Activated T-cell treated with anti-CD3 and anti-CD28 coated beads, Interleukin-2, amount 50 U/mL, for 72 hours (primary cell): ENCODE measurements around the gene PLCG1. TPM values are rescaled to one million over a fixed set of nuclear protein-coding genes. Genes with fewer than 3 reads are reported as not detected.

ENCODE experiments used
- ATAC-seq, 2 donors: fragments of 150-1000 bp; cut with Tn5 transposase; replicated peaks in 1 of 2; 2 replicates each; pipeline ENCODE4 v1.10.0; 2021; ENCODE audit warnings: moderate library complexity in 2 of 2, mild to moderate bottlenecking in 1 of 2
- DNase-seq, 2 donors: peaks; one replicate each; pipeline ENCODE4 v3.0.0; 2021 to 2022; ENCODE audit warnings: mixed read lengths in 1 of 2
- H3K27ac Mint-ChIP-seq: one replicate; pipeline ENCODE4 v1.8.0; 2022; ENCODE audit warnings: mild to moderate bottlenecking, moderate library complexity, mixed read lengths
- H3K27me3 Mint-ChIP-seq: one replicate; pipeline ENCODE4 v1.8.0; 2022; ENCODE audit warnings: low read depth, mixed read lengths
- H3K36me3 Mint-ChIP-seq, 2 donors: one replicate each; pipeline ENCODE4 v1.8.0; 2022; ENCODE audit warnings: mixed read lengths in 2 of 2, mild to moderate bottlenecking in 1 of 2; ENCODE audit not compliant: insufficient read depth in 2 of 2
- H3K4me1 Mint-ChIP-seq: one replicate; pipeline ENCODE4 v1.8.0; 2022; ENCODE audit warnings: low read depth, mixed read lengths
- H3K4me3 Mint-ChIP-seq, 2 donors: one replicate each; pipeline ENCODE4 v1.8.0; 2022; ENCODE audit warnings: mild to moderate bottlenecking in 2 of 2, mixed read lengths in 2 of 2, moderate library complexity in 2 of 2
- H3K9me3 Mint-ChIP-seq, 2 donors: one replicate each; pipeline ENCODE4 v1.8.0; 2022; ENCODE audit warnings: mixed read lengths in 2 of 2
- total RNA-seq, 2 donors: library from RNA; stranded (reverse); gene quantifications; one replicate each; pipeline ENCODE4 v1.2.3, GENCODE V29; 2022

PLCG1 gene
- total RNA-seq, 2 donors from 2014 or later: 177 to 221 TPM

DNA sequence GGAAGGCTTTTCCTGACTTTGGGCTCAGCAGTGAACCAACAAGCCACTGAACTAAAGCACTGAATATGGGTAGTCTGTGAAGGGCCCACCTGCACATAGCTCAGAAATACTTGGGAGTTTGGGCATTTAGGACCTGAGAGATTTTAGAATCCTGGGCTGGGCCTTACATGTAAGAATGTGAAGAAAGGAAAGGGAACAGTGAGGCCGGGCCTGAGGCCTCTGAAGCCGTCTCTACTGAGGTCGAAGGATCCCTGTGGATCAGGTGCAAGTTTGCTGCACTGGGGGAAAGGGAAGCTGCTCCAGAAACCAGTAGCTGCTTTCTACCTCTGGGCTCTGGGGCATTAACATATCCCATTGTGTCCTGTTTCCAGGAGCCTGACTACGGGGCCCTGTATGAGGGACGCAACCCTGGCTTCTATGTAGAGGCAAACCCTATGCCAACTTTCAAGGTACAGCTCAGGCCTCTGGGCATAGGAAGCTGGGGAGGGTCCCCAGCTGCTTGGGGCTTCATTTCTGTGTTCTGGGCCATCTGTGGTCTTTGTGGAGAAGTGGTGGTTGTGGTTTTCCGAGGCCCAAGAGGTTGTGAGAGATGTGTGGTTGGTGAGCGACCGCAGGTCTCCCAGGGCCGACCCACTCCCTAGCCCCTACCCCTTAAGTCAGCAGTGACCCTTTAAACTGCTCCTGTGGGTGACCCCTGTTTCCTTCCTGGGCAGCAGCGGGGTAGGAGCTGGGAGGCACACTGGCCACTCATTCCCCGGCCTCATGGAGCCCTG, 30.3 kb downstream of the PLCG1 start:
- Mint-ChIP-seq H3K4me3 (no peak overlapping the region), H3K36me3 (peaks cover 22 to 47% of the 10 kb centered on the region in 2 donors), H3K27ac (peak overlapping the region; percentile 16), H3K4me1 (peaks cover 41% of the 10 kb centered on the region), H3K27me3 (no peaks in the 10 kb centered on the region), H3K9me3 (no peaks in the 10 kb centered on the region)
- ATAC-seq: peak in 1 of 2 donors; percentile 26
- DNase-seq: no peak

DNA sequence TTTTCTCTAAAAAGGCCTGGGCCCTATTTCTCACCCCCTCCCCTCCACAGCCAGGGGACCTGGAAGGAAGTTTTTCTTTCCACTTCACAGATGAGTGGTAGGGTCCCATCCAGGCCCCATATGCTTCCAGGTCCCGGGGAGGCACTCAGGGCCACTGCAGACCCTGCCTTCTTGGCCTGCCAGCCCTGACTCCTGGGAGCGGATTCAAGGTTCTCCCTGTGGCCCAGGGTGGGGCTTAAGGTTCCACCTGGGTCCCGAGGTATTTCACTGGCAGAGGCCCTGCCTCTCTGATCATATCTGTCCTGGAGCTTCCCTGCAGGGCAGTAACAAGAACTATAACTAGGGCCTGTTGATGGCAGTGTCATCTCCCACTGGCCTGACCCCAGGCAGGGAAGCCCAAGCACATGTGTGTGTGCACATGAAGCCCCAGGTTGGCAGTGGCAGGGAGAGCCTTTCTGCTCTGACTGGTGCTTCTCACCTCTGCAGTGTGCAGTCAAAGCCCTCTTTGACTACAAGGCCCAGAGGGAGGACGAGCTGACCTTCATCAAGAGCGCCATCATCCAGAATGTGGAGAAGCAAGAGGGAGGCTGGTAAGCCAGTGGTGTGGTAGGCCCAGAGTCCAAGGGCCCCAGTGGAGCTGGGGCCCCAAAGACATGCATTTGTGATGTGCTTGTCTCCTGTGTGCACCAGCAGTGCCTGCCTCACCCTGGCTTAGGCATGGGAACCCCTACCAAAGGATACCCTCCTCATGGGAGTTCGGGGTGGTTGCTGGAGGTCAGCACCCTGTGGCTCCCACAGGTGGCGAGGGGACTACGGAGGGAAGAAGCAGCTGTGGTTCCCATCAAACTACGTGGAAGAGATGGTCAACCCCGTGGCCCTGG, 31.2 kb downstream of the PLCG1 start:
- H3K4me1 Mint-ChIP-seq: peaks cover 40% of the 10 kb centered on the region
- peaks cover 20 to 43% of the 10 kb centered on the region in 2 donors for H3K36me3 Mint-ChIP-seq

DNA sequence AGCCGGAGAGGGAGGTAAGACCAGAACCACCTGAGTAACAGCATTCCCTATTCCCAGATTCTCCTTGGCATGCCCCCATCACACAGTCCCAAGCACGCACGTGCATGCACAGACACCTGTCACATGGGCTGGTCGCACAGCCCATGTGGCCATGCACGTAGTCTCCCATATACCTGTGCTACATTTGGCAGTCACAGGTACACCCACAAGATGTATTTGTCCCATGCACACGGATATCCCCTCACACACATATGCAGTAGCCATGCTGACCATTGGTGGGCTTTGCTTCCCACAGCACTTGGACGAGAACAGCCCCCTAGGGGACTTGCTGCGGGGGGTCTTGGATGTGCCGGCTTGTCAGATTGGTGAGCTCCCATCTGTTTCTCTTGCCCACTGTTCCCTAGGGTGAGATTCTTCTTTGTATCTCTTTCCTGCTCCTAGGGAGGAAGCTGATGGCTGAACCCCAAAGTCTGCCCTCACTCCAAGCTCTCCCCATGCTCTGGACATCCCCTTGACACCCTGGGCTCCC, 31.9 kb downstream of the PLCG1 start:
- peaks cover 33% of the 10 kb centered on the region for H3K4me1 Mint-ChIP-seq
- ATAC-seq (no peak), DNase-seq (no peak)
- H3K27ac Mint-ChIP-seq: no peak overlapping the region
- H3K9me3 Mint-ChIP-seq: no peaks in the 10 kb centered on the region
- no peak overlapping the region for H3K4me3 Mint-ChIP-seq
- H3K36me3 Mint-ChIP-seq: peaks cover 16 to 39% of the 10 kb centered on the region in 2 donors
- no peaks in the 10 kb centered on the region for H3K27me3 Mint-ChIP-seq

More for the DNA sequence above, 31.2 kb downstream of the PLCG1 start:
- no peak for DNase-seq
- H3K4me3 Mint-ChIP-seq: no peak overlapping the region
- no peaks in the 10 kb centered on the region for H3K9me3 Mint-ChIP-seq
- H3K27me3 Mint-ChIP-seq: no peaks in the 10 kb centered on the region
- no peak overlapping the region for H3K27ac Mint-ChIP-seq
- no peak for ATAC-seq

DNA sequence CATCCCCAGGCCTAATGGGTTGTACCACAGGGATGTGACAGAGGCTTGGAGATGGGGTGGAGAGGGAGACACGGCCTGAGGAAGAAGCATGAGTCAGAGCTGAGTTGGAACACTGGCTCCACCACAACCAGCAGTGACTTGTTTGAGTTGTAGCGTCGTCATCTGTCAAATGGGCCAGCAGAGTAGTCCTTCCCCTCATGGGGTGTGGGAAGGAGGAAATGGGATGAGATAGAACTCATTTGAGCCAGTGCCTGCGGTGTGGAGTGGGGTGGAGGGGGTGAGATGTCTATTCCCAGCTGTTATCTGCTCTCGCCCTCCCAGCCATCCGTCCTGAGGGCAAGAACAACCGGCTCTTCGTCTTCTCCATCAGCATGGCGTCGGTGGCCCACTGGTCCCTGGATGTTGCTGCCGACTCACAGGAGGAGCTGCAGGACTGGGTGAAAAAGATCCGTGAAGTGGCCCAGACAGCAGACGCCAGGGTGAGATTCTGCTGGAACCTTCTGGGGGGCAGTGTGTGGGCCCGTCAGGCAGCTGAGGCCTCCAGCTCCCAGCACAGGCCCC, 32.5 kb downstream of the PLCG1 start:
- no peak overlapping the region for H3K27ac Mint-ChIP-seq
- H3K9me3 Mint-ChIP-seq: no peaks in the 10 kb centered on the region
- H3K4me3 Mint-ChIP-seq: no peak overlapping the region
- no peaks in the 10 kb centered on the region for H3K27me3 Mint-ChIP-seq
- DNase-seq (no peak), ATAC-seq (no peak)
- peaks cover 13 to 35% of the 10 kb centered on the region in 2 donors for H3K36me3 Mint-ChIP-seq
- H3K4me1 Mint-ChIP-seq: peaks cover 29% of the 10 kb centered on the region

DNA sequence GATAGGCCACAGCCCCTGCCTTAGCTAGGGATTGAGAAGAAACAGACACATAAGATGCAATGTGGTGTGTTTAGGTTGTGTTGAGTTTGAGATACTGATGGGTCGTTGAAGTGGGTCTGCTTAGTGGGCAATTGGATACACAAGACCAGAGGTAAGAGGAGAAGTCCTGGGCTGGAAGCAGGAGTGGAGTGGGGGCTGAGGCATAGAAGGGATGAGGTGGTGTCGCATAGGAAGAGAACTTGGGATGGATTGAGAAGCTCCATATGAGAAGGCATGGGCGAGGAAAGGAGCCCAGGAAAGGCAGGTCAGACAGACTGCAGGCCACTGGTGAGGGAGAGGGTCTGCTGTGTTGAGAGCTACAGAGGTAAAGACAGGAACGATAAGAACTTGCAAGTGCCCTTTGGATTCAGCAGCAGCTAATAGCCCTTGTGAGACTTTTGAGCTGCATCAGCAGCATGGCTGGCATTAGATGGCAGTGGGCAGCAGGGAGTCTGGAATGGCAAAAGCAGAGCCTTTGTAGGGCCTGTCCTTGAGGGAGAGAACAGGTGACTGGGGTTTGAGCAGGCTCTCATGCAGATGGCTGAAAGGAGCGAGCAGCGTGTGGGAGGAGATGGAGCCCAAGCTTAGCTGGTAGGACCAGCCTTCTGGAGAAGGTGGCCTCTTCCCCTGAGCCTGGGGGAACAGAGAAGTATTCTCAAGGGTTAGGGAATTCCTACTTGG, 33.2 kb downstream of the PLCG1 start:
- ATAC-seq (no peak), DNase-seq (no peak)
- no peak overlapping the region for H3K4me3 Mint-ChIP-seq
- H3K9me3 Mint-ChIP-seq: no peaks in the 10 kb centered on the region
- H3K27me3 Mint-ChIP-seq: no peaks in the 10 kb centered on the region
- H3K36me3 Mint-ChIP-seq: peaks cover 13 to 30% of the 10 kb centered on the region in 2 donors
- H3K4me1 Mint-ChIP-seq: peaks cover 26% of the 10 kb centered on the region
- peak overlapping the region; percentile 2 for H3K27ac Mint-ChIP-seq

DNA sequence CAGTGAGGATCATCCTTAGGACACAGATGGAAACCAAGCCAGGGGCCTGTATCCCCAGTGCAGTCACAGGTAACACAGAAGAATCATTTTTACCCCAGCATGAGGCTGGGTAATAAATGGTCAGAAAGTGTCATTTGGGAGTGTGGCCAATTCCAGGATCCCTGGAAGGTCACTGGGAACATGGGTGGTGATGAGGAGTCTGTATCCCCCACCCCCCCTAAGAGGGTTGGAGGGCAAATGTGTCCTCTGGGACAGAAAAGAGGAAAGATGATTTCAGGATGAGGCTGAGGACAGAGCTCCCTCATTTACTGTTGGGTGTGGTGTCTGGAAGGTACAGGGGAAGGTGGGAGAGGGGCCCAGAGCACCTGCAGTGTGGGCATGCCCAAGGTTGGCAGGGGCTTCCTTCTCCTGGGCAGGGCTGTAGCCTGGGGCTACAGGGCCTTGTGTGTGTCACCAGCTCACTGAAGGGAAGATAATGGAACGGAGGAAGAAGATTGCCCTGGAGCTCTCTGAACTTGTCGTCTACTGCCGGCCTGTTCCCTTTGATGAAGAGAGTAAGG, 34.5 kb downstream of the PLCG1 start:
- H3K36me3 Mint-ChIP-seq: peaks cover 8 to 21% of the 10 kb centered on the region in 2 donors
- peak overlapping the region; percentile 40 for H3K27ac Mint-ChIP-seq
- no peak for ATAC-seq
- no peaks in the 10 kb centered on the region for H3K9me3 Mint-ChIP-seq
- H3K4me1 Mint-ChIP-seq: peaks cover 20% of the 10 kb centered on the region
- no peak overlapping the region for H3K4me3 Mint-ChIP-seq
- no peaks in the 10 kb centered on the region for H3K27me3 Mint-ChIP-seq
- DNase-seq: no peak

DNA sequence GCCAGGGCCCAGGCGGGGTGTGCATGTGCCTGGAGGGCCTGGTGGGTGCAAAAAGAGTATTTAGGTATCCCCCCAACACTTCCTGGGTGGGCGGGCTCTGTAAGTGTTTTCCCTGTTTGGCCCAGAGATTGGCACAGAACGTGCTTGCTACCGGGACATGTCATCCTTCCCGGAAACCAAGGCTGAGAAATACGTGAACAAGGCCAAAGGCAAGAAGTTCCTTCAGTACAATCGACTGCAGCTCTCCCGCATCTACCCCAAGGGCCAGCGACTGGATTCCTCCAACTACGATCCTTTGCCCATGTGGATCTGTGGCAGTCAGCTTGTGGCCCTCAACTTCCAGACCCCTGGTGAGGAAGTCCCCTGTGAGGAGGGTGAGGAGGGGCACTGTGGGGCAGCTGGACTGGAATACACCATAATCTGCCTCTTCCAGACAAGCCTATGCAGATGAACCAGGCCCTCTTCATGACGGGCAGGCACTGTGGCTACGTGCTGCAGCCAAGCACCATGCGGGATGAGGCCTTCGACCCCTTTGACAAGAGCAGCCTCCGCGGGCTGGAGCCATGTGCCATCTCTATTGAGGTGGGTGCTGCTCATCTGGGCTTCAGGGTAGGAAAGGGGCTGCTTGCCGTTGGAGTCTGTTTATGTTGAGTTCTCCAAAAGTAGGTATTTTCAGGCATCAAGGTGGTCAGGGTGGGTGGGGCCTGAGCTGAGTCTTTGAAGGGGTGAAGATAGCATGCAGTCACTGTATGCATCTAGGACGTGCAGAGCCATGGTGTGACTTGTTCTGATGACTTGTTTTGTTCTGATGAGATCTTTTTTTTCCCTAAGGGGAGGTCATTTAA, 35.2 kb downstream of the PLCG1 start:
- Mint-ChIP-seq H3K27ac (no peak overlapping the region), H3K4me1 (peaks cover 13% of the 10 kb centered on the region), H3K36me3 (peaks cover 8 to 14% of the 10 kb centered on the region in 2 donors), H3K27me3 (no peaks in the 10 kb centered on the region), H3K4me3 (no peak overlapping the region), H3K9me3 (no peaks in the 10 kb centered on the region)
- ATAC-seq (peak; percentile 25 to 29), DNase-seq (no peak)

DNA sequence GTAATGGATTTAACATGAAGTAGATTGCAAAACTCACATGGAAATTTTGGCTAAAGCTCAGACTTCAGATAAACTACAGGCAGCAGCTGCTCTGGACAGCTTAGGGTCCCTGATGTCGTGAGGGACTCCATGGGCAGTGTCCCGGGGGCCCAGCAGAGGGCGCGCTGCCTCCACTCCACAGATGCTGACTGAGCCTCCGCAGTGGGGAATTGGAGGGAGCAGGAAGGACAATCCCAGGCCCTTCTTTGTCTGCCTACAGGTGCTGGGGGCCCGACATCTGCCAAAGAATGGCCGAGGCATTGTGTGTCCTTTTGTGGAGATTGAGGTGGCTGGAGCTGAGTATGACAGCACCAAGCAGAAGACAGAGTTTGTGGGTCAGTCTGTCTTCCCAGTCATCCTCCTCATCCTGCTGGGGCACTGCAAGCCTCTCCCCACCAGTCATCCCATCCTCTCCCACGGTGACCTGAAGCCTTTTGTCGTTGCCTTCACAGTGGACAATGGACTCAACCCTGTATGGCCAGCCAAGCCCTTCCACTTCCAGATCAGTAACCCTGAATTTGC, 35.9 kb downstream of the PLCG1 start:
- H3K27me3 Mint-ChIP-seq: no peaks in the 10 kb centered on the region
- no peaks in the 10 kb centered on the region for H3K9me3 Mint-ChIP-seq
- peak; percentile 78 to 83 for ATAC-seq
- H3K36me3 Mint-ChIP-seq: peaks cover 8 to 14% of the 10 kb centered on the region in 2 donors
- peaks cover 12% of the 10 kb centered on the region for H3K4me1 Mint-ChIP-seq
- H3K27ac Mint-ChIP-seq: peak overlapping the region; percentile 51
- DNase-seq: peak; percentile 58 to 71
- no peak overlapping the region for H3K4me3 Mint-ChIP-seq

DNA sequence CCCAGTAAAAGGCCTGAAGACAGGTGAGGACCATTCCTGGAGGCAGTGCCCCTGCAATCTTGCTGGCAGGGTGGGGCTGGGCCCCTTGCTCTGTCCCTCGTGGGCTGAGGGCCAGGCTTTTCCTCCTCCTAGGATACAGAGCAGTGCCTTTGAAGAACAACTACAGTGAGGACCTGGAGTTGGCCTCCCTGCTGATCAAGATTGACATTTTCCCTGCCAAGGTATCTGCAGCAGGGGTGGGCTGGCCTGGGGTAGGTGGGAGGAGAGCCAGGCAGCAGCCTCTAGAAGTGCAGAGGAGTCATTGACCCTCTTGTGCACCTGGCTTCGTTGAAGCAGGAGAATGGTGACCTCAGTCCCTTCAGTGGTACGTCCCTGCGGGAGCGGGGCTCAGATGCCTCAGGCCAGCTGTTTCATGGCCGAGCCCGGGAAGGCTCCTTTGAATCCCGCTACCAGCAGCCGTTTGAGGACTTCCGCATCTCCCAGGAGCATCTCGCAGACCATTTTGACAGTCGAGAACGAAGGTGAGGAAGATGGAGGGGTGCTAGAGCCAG, 36.5 kb downstream of the PLCG1 start:
- Mint-ChIP-seq H3K27ac (no peak overlapping the region), H3K9me3 (no peaks in the 10 kb centered on the region), H3K4me3 (no peak overlapping the region), H3K27me3 (no peaks in the 10 kb centered on the region), H3K4me1 (peaks cover 12% of the 10 kb centered on the region), H3K36me3 (peaks cover 8 to 14% of the 10 kb centered on the region in 2 donors)
- no peak for DNase-seq
- no peak for ATAC-seq

DNA sequence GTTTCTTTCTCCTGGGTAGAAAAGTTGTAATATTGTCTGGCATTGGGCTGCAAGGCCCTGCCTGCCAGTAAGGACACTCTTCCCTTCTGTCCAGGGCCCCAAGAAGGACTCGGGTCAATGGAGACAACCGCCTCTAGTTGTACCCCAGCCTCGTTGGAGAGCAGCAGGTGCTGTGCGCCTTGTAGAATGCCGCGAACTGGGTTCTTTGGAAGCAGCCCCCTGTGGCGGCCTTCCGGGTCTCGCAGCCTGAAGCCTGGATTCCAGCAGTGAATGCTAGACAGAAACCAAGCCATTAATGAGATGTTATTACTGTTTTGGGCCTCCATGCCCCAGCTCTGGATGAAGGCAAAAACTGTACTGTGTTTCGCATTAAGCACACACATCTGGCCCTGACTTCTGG, 37.0 kb downstream of the PLCG1 start:
- peaks cover 8 to 14% of the 10 kb centered on the region in 2 donors for H3K36me3 Mint-ChIP-seq
- H3K9me3 Mint-ChIP-seq: no peaks in the 10 kb centered on the region
- DNase-seq: no peak
- no peaks in the 10 kb centered on the region for H3K27me3 Mint-ChIP-seq
- H3K4me3 Mint-ChIP-seq: no peak overlapping the region
- no peak for ATAC-seq
- peaks cover 12% of the 10 kb centered on the region for H3K4me1 Mint-ChIP-seq
- H3K27ac Mint-ChIP-seq: peak overlapping the region; percentile 74

DNA sequence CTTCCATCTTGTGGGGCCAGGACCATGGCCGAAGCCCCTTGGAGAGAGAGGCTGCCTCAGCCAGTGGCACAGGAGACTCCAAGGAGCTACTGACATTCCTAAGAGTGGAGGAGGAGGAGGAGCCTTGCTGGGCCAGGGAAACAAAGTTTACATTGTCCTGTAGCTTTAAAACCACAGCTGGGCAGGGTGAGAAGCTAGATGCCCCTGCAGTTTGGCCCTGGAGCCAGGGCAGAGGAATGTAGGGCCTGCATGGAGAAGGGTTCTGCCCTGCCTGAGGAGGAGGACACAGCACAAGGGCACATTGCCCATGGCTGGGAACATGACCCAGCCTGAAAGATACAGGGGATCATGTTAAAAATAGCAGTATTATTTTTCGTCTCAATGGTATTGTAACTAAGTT, 37.4 kb downstream of the PLCG1 start:
- DNase-seq (no peak), ATAC-seq (no peak)
- no peaks in the 10 kb centered on the region for H3K9me3 Mint-ChIP-seq
- H3K4me1 Mint-ChIP-seq: peaks cover 12% of the 10 kb centered on the region
- no peak overlapping the region for H3K4me3 Mint-ChIP-seq
- H3K27ac Mint-ChIP-seq: peak overlapping the region; percentile 74
- H3K27me3 Mint-ChIP-seq: no peaks in the 10 kb centered on the region
- H3K36me3 Mint-ChIP-seq: peaks cover 8 to 12% of the 10 kb centered on the region in 2 donors
